ENCODE measurements around the gene ADAM10. TPM values are rescaled to one million over a fixed set of nuclear protein-coding genes. Genes with fewer than 3 reads are reported as not detected.

The ADAM10 gene
- total RNA-seq, 4 donors from 2014 or later, result 20.1 to 42.5 (median 33.4) TPM

GRCh38 chr15:58678683-58679082, 70.8 kb downstream of the ADAM10 start:
- ATAC-seq (no peak), DNase-seq (no peak)
- intact Hi-C loops (cut with DNase I; ENCODE audit: low total_unique reads), result no loop called here
- H3K36me3 ChIP-seq, result no peaks in the 10 kb centered on the region
- H3K4me3 ChIP-seq, result no peak overlapping the region
- H3K27me3 ChIP-seq, result no peaks in the 10 kb centered on the region
- no peaks in the 10 kb centered on the region for H3K9me3 ChIP-seq
- TF ChIP-seq POLR2A (IDR thresholded peaks at IDR 0.05), result no peak
- no peak for TF ChIP-seq CTCF (IDR thresholded peaks at IDR 0.05 in 4 of 5, conservative IDR thresholded peaks at IDR 0.05 in 1 of 5)
- in situ Hi-C loops (cut with MboI; ENCODE audit: low sequenced_read_pairs in 4 of 4), result no loop called here
- H3K27ac ChIP-seq, result no peak overlapping the region
- H3K4me1 ChIP-seq, result peaks cover 0 to 4% of the 10 kb centered on the region in 2 donors

GRCh38 chr15:58677426-58677825, 72.1 kb downstream of the ADAM10 start:
- no peak overlapping the region for H3K27ac ChIP-seq
- in situ Hi-C loops (cut with MboI; ENCODE audit: low sequenced_read_pairs in 4 of 4) (no loop called here), intact Hi-C loops (cut with DNase I; ENCODE audit: low total_unique reads) (no loop called here)
- H3K4me1 ChIP-seq, result peaks cover 0 to 4% of the 10 kb centered on the region in 2 donors
- H3K36me3 ChIP-seq, result no peaks in the 10 kb centered on the region
- ATAC-seq, result no peak
- DNase-seq, result no peak
- TF ChIP-seq POLR2A (IDR thresholded peaks at IDR 0.05) (no peak), CTCF (IDR thresholded peaks at IDR 0.05 in 4 of 5, conservative IDR thresholded peaks at IDR 0.05 in 1 of 5) (no peak)
- H3K27me3 ChIP-seq, result no peaks in the 10 kb centered on the region
- no peaks in the 10 kb centered on the region for H3K9me3 ChIP-seq
- H3K4me3 ChIP-seq, result no peak overlapping the region

GRCh38 chr15:58676766-58677165, 72.7 kb downstream of the ADAM10 start:
- H3K4me3 ChIP-seq, result no peak overlapping the region
- intact Hi-C loops (cut with DNase I; ENCODE audit: low total_unique reads), result no loop called here
- no peaks in the 10 kb centered on the region for H3K36me3 ChIP-seq
- H3K9me3 ChIP-seq, result no peaks in the 10 kb centered on the region
- DNase-seq (no peak), ATAC-seq (no peak)
- TF ChIP-seq CTCF (IDR thresholded peaks at IDR 0.05 in 4 of 5, conservative IDR thresholded peaks at IDR 0.05 in 1 of 5) (no peak), POLR2A (IDR thresholded peaks at IDR 0.05) (no peak)
- in situ Hi-C loops (cut with MboI; ENCODE audit: low sequenced_read_pairs in 4 of 4), result no loop called here
- H3K27me3 ChIP-seq, result no peaks in the 10 kb centered on the region
- no peak overlapping the region for H3K27ac ChIP-seq
- peaks cover 0 to 4% of the 10 kb centered on the region in 2 donors for H3K4me1 ChIP-seq

GRCh38 chr15:58671186-58671585, 78.3 kb downstream of the ADAM10 start:
- ATAC-seq, result no peak
- DNase-seq, result no peak
- TF ChIP-seq CTCF (IDR thresholded peaks at IDR 0.05 in 4 of 5, conservative IDR thresholded peaks at IDR 0.05 in 1 of 5) (no peak), POLR2A (IDR thresholded peaks at IDR 0.05) (no peak)
- Histone ChIP-seq H3K36me3 (no peaks in the 10 kb centered on the region), H3K4me3 (no peak overlapping the region), H3K27me3 (no peaks in the 10 kb centered on the region), H3K27ac (no peak overlapping the region), H3K4me1 (no peaks in the 10 kb centered on the region), H3K9me3 (no peaks in the 10 kb centered on the region)
- intact Hi-C loops (cut with DNase I; ENCODE audit: low total_unique reads), result no loop called here
- in situ Hi-C loops (cut with MboI; ENCODE audit: low sequenced_read_pairs in 4 of 4), result no loop called here

GRCh38 chr15:58669108-58669507, 80.4 kb downstream of the ADAM10 start:
- TF ChIP-seq POLR2A (IDR thresholded peaks at IDR 0.05), result no peak
- TF ChIP-seq CTCF (IDR thresholded peaks at IDR 0.05 in 4 of 5, conservative IDR thresholded peaks at IDR 0.05 in 1 of 5), result no peak
- no peak overlapping the region for H3K27ac ChIP-seq
- peaks cover 0 to 11% of the 10 kb centered on the region in 2 donors for H3K36me3 ChIP-seq
- no peaks in the 10 kb centered on the region for H3K9me3 ChIP-seq
- DNase-seq (no peak), ATAC-seq (no peak)
- no peaks in the 10 kb centered on the region for H3K27me3 ChIP-seq
- no peak overlapping the region for H3K4me3 ChIP-seq
- no peaks in the 10 kb centered on the region for H3K4me1 ChIP-seq
- intact Hi-C loops (cut with DNase I; ENCODE audit: low total_unique reads) (no loop called here), in situ Hi-C loops (cut with MboI; ENCODE audit: low sequenced_read_pairs in 4 of 4) (no loop called here)
